HG02678 (cell line): ENCODE results near the gene TPI1.

Experiments
- ATAC-seq: cut with Tn5 transposase; IDR thresholded peaks from one replicate; pipeline ENCODE4 v1.9.1; 2021; ENCODE audit warnings: mild to moderate bottlenecking, moderate library complexity; ENCODE audit not compliant: unreplicated experiment

Gene TPI1

DNA sequence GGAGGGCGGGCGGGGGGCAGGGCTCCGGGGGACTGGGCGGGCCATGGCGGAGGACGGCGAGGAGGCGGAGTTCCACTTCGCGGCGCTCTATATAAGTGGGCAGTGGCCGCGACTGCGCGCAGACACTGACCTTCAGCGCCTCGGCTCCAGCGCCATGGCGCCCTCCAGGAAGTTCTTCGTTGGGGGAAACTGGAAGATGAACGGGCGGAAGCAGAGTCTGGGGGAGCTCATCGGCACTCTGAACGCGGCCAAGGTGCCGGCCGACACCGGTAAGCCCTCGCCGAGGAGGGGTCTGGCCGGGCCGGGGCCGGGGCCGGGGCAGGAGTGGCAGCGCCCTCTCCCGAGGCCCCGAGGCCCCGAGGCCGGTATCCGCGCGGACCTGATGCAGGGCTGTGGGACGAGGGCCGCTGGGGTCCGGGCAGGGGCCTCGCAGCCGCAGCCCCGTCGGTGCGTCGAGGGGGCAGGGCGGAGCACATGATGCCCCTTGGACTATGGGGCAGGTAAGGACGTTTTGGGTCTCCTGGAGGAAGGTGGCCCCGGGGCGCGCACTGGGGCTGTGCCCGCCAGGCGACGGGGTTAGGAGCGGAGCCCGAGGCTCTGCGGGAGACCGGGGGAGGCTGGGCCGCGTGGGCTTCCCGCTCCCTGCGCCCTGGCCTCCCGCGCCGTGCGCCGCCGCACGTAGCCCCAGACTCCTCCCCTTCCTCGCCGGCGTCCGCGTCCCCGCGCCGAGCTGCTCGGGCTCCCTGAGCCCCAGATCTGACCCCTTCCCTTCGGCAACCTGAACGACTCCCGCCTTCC, at the start of gene TPI1:
TSS of gene TPI1 (plus strand) at position 119 of the 798 bp plus-strand sequence. CDS start at position 155, 36 bp downstream.
- peak; percentile 70 for ATAC-seq

- no peak for ATAC-seq
Observed at GRCh38 chr12:6817662-6818157, 49.6 kb upstream of the TPI1 start.

- ATAC-seq: no peak
Observed at GRCh38 chr12:6818222-6818621, 49.1 kb upstream of the TPI1 start.

- no peak for ATAC-seq
Observed at GRCh38 chr12:6818645-6819044, 48.7 kb upstream of the TPI1 start.

GRCh38 chr12:6819106-6820030, 48.0 kb upstream of the TPI1 start:
- no peak for ATAC-seq

GRCh38 chr12:6820166-6820565, 47.2 kb upstream of the TPI1 start:
- no peak for ATAC-seq

- ATAC-seq: no peak
Observed at GRCh38 chr12:6821591-6822425, 45.5 kb upstream of the TPI1 start, which contains the start of gene GPR162. GPR162 (plus strand) TSS chr12:6821821; CDS start chr12:6823899, 2,078 bp downstream.

- ATAC-seq: no peak
Observed at GRCh38 chr12:6822426-6823135, 44.8 kb upstream of the TPI1 start.

- ATAC-seq: no peak
Observed at GRCh38 chr12:6823182-6824084, 43.9 kb upstream of the TPI1 start.

GRCh38 chr12:6824085-6824775, 43.1 kb upstream of the TPI1 start:
- no peak for ATAC-seq

- no peak for ATAC-seq
Observed at GRCh38 chr12:6824901-6825381, 42.4 kb upstream of the TPI1 start.

- peak; percentile 57 for ATAC-seq
Observed at GRCh38 chr12:6825398-6826124, 41.8 kb upstream of the TPI1 start.

GRCh38 chr12:6826125-6826733, 41.1 kb upstream of the TPI1 start:
- no peak for ATAC-seq

- ATAC-seq: no peak
Observed at GRCh38 chr12:6826734-6827436, 40.4 kb upstream of the TPI1 start.

GRCh38 chr12:6827437-6827911, 39.9 kb upstream of the TPI1 start:
- no peak for ATAC-seq
